OCI-LY7 (cell line): ENCODE measurements around the gene ARHGEF17.

Experiments
- CTCF ChIP-seq: fragments of 200-600 bp; sonication (generic); conservative IDR thresholded peaks from 2 replicates; pipeline ENCODE4 v1.5.1; 2014; ENCODE audit warnings: mild to moderate bottlenecking, antibody characterized with exemption, low read length, moderate library complexity, mixed read lengths
- EZH2phosphoT487 ChIP-seq: fragments of 200-600 bp; sonication (generic); IDR thresholded peaks from 2 replicates; pipeline ENCODE4 v1.6.1; 2018; ENCODE audit warnings: low read depth, borderline replicate concordance, mild to moderate bottlenecking, mixed run types, antibody characterized with exemption, low read length, moderate library complexity, mixed read lengths

GRCh38 chr11:73389134-73389525 lies 81.1 kb downstream of the ARHGEF17 start:
- no peak for TF ChIP-seq CTCF
- TF ChIP-seq EZH2phosphoT487 = no peak
